GM12878 (cell line): Measurements from ENCODE around the gene RGS6. TPM values are rescaled to one million over a fixed set of nuclear protein-coding genes. Genes with fewer than 3 reads are reported as not detected.
A peak's percentile ranks its signal among the peaks of the same experiment; 100 is the strongest.
"Not testable (repeated sequence)": the region's sequence is repeated elsewhere in the genome, so short reads cannot be mapped to it uniquely, and the experiment has no call there.

Source experiments
- ATAC-seq: fragments of 200-7000 bp; cut with Tn5 transposase; 3 replicates; pipeline ENCODE4 v1.9.1; 2020; ENCODE audit warnings: mild to moderate bottlenecking, moderate library complexity
- BruUV-seq: library from RNA; stranded (reverse); fragments of 400-500 nt; replicated peaks from 2 replicates; lab custom pipeline; 2021; lab: Mats Ljungman, UMichigan
- CTCF ChIA-PET: fragments of 300-600 bp; sonication (Branson Sonifier 250); formaldehyde crosslinking; extraction: SDS; loops from one replicate; lab custom pipeline; 2021; ENCODE audit warnings: inconsistent platforms; lab: Yijun Ruan, JAX
- POLR2A ChIA-PET: fragments of 350-600 bp; formaldehyde crosslinking; extraction: SDS; loops from one replicate; lab custom pipeline; 2021; ENCODE audit warnings: inconsistent platforms; lab: Charles Lee
- RAD21 ChIA-PET: fragments of 300-600 bp; sonication (Branson Sonifier 250); formaldehyde crosslinking; loops from one replicate; lab custom pipeline; 2023; ENCODE audit warnings: antibody characterized with exemption; ENCODE audit not compliant: unreplicated experiment; lab: Charles Lee
- SMC1A ChIA-PET: fragments of 300-600 bp; sonication (Branson Sonifier 250); formaldehyde crosslinking; loops from one replicate; lab custom pipeline; 2023; ENCODE audit not compliant: unreplicated experiment, uncharacterized antibody; lab: Charles Lee
- DNase-seq: peaks from one replicate; pipeline ENCODE4 v3.0.0-alpha.2; 2011; ENCODE audit warnings: low read depth, low spot score
- FAIRE-seq: peaks from 3 replicates; lab custom pipeline; 2011; peaks lifted over from hg19 to GRCh38; lab: Jason Lieb, UNC
- H2AFZ ChIP-seq: 2 replicates; pipeline ENCODE4 v1.6.0; 2011; ENCODE audit warnings: low read depth, low read length, control low read depth; ENCODE audit not compliant: control insufficient read depth
- H3K27ac ChIP-seq: 2 replicates; pipeline ENCODE4 v1.5.1; 2011; ENCODE audit warnings: control low read depth; ENCODE audit not compliant: control insufficient read depth, insufficient read depth
- H3K27me3 ChIP-seq, 2 experiments: replicated peaks in 1 of 2; 2 replicates each; pipeline versions ENCODE4 v1.6.0 to v1.6.1; 2011; ENCODE audit warnings: low read length in 1 of 2; ENCODE audit not compliant: control insufficient read depth in 2 of 2, insufficient read depth in 2 of 2
- H3K36me3 ChIP-seq, 2 experiments: 2 replicates each; pipeline ENCODE4 v1.5.1; 2011; ENCODE audit warnings: low read length in 1 of 2; ENCODE audit not compliant: control insufficient read depth in 2 of 2, insufficient read depth in 2 of 2
- H3K4me1 ChIP-seq: 2 replicates; pipeline ENCODE4 v1.6.1; 2011; ENCODE audit warnings: mild to moderate bottlenecking, low read length, moderate library complexity, mixed read lengths; ENCODE audit not compliant: control insufficient read depth, insufficient read depth
- H3K4me2 ChIP-seq: 2 replicates; pipeline ENCODE4 v1.6.0; 2011; ENCODE audit warnings: control low read depth; ENCODE audit not compliant: control insufficient read depth, insufficient read depth
- H3K4me3 ChIP-seq: fragments of 200-600 bp; sonication (generic); 2 replicates; pipeline ENCODE4 v1.5.1; 2016
- H3K79me2 ChIP-seq: 2 replicates; pipeline ENCODE4 v1.6.0; 2011; ENCODE audit warnings: low read length; ENCODE audit not compliant: control insufficient read depth, insufficient read depth
- H3K9ac ChIP-seq: 2 replicates; pipeline ENCODE4 v1.8.0; 2011; ENCODE audit warnings: low read length, control low read depth, mixed read lengths; ENCODE audit not compliant: control insufficient read depth, insufficient read depth
- H3K9me3 ChIP-seq: replicated peaks from 3 replicates; pipeline ENCODE4 v1.5.1; 2011; ENCODE audit warnings: mild to moderate bottlenecking, low read length; ENCODE audit not compliant: control insufficient read depth, insufficient read depth
- H4K20me1 ChIP-seq: 2 replicates; pipeline ENCODE4 v1.6.0; 2011; ENCODE audit not compliant: control insufficient read depth, insufficient read depth
- HDAC6 ChIP-seq: fragments of 200-600 bp; sonication (generic); IDR thresholded peaks from one replicate; pipeline ENCODE4 v1.8.0; 2017; ENCODE audit warnings: antibody characterized with exemption; ENCODE audit not compliant: unreplicated experiment
- IRF4 ChIP-seq: IDR thresholded peaks from 2 replicates; pipeline ENCODE4 v1.6.1; 2011; ENCODE audit warnings: low read depth, low read length
- MTA2 ChIP-seq: fragments of 450-650 bp; IDR thresholded peaks from 2 replicates; pipeline ENCODE4 v1.6.1; 2016; ENCODE audit warnings: low read depth, mild to moderate bottlenecking, moderate library complexity
- NRF1 ChIP-seq: conservative IDR thresholded peaks from 2 replicates; pipeline ENCODE4 v1.6.1; 2011; ENCODE audit warnings: mild to moderate bottlenecking, low read depth, low read length, improper control_type of control experiment
- PML ChIP-seq: IDR thresholded peaks from 2 replicates; pipeline ENCODE4 v1.6.1; 2012; ENCODE audit warnings: low read length, inconsistent platforms
- RFX5 ChIP-seq: IDR thresholded peaks from 2 replicates; pipeline ENCODE4 v1.6.1; 2011; ENCODE audit warnings: low read depth, low read length, improper control_type of control experiment
- RUNX3 ChIP-seq: IDR thresholded peaks from 2 replicates; pipeline ENCODE4 v1.6.1; 2012; ENCODE audit warnings: low read length, inconsistent platforms
- TCF7 ChIP-seq: IDR thresholded peaks from 2 replicates; pipeline ENCODE4 v1.6.1; 2014; ENCODE audit warnings: antibody characterized with exemption, borderline replicate concordance
- ZBED1 ChIP-seq: IDR thresholded peaks from 2 replicates; pipeline ENCODE4 v1.6.1; 2016; ENCODE audit warnings: borderline replicate concordance
- ZZZ3 ChIP-seq: IDR thresholded peaks from 2 replicates; pipeline ENCODE4 v1.6.1; 2011; ENCODE audit warnings: low read depth; ENCODE audit not compliant: control insufficient read depth, insufficient read length
- WGBS: methylation state at CpG from one replicate; pipeline ENCODE4 v1.1.6; 2016; ENCODE audit warnings: low lambda C conversion rate; ENCODE audit not compliant: insufficient replicate concordance, insufficient coverage; ENCODE audit errors: missing lambda C conversion rate; 5-methylcytosine and 5-hydroxymethylcytosine counted together
- in situ Hi-C: fragments of 300-500 bp; cut with MboI; formaldehyde crosslinking; loops from 9 replicates; pipeline ENCODE4 v1.14.3; 2018; ENCODE audit warnings: mixed read lengths
- intact Hi-C: fragments of 100-400 bp; cut with micrococcal nuclease; formaldehyde crosslinking; loops from one replicate; pipeline ENCODE4 v1.14.2; 2022; ENCODE audit not compliant: unreplicated experiment
- polyA plus RNA-seq, 11 experiments: library from polyadenylated mRNA; depleted of rRNA in 4 of 11; unstranded in 6 of 11; stranded (reverse) in 5 of 11; fragments of >200 nt; fragmentation: Nextera tagmentation in 4 of 11; fragmentation: Illumina TruSeq in 1 of 11; extraction: Ambion mirVana in 4 of 11; extraction: Trizol in 1 of 11; gene quantifications; 1 replicate in 1 of 11; 2 replicates in 10 of 11; pipeline versions ENCODE4 v1.2.1 to v1.2.3, GENCODE V29; 2011 to 2016; ENCODE audit warnings: inconsistent platforms in 2 of 11, missing spikeins in 2 of 11, low read depth in 1 of 11
- total RNA-seq, 4 experiments: library from RNA; depleted of rRNA in 3 of 4; stranded (reverse); fragments of >200 nt in 3 of 4; fragmentation: Illumina TruSeq in 1 of 4; extraction: Trizol in 1 of 4; gene quantifications; 2 replicates each; pipeline versions ENCODE4 v1.2.1 to v1.2.3, GENCODE V29; 2013 to 2021
- TF ChIP-seq, protein P1 (sequence below): fragments of 450-650 bp; IDR thresholded peaks from 2 replicates; pipeline ENCODE4 v1.6.1; 2017; ENCODE audit warnings: mild to moderate bottlenecking, moderate library complexity

RGS6 gene
- total and polyA plus RNA-seq, 10 of the 15 experiments (the other 5 are each of a cell fraction or from before 2014, with no cell fraction given) = 3.9 to 18.1 (median 12.4) TPM

DNA sequence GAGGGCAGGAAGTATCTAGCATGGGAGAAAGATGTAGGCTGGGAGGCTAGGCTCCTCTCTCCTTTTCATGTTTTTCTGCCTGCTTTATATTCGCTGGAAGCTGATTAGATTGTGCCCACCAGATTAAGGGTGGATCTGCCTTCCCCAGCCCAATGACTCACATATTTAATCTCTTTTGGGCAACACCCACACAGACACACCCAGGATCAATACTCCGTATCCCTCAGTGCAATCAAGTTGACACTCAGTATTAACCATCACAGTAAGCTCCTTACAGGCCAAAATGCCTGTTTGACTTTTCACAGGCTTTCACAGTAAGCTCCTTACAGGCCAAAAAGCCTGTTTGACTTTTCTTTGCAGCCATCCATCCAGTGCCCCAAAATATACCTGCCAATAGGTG is 9.4 kb downstream of the RGS6 start:
- ChIA-PET SMC1A (interaction anchor here (0.9 to 3.0 kb wide), 4 partner anchors 8 to 20 kb away, joined by 3 to 25 read pairs (median 14); partner anchors contain the start of gene RGS6), RAD21 (interaction anchor here (1.0 to 2.3 kb wide), 2 partner anchors 8 to 18 kb away, joined by 3 to 37 read pairs; partner anchors contain the start of gene RGS6), CTCF (interaction anchor here (1.9 kb wide), 1 partner anchor 9 kb away, joined by 8 read pairs; the partner anchor contains the start of gene RGS6)
- FAIRE-seq, H3K36me3 ChIP-seq, H3K9me3 ChIP-seq, H3K9ac ChIP-seq, in situ Hi-C loops, H3K27me3 ChIP-seq, DNase-seq, H4K20me1 ChIP-seq, BruUV-seq, H2AFZ ChIP-seq, H3K79me2 ChIP-seq, intact Hi-C loops, POLR2A ChIA-PET, H3K4me3 ChIP-seq, ATAC-seq, H3K4me2 ChIP-seq: not testable (repeated sequence)
- peak overlapping the region; percentile 33; the same call in 1 of the 2 replicates for H3K27ac ChIP-seq
- peaks cover 14% of the 10 kb centered on the region for H3K4me1 ChIP-seq
- 50% methylated on average over 2 of the region's 2 CpGs for WGBS

DNA sequence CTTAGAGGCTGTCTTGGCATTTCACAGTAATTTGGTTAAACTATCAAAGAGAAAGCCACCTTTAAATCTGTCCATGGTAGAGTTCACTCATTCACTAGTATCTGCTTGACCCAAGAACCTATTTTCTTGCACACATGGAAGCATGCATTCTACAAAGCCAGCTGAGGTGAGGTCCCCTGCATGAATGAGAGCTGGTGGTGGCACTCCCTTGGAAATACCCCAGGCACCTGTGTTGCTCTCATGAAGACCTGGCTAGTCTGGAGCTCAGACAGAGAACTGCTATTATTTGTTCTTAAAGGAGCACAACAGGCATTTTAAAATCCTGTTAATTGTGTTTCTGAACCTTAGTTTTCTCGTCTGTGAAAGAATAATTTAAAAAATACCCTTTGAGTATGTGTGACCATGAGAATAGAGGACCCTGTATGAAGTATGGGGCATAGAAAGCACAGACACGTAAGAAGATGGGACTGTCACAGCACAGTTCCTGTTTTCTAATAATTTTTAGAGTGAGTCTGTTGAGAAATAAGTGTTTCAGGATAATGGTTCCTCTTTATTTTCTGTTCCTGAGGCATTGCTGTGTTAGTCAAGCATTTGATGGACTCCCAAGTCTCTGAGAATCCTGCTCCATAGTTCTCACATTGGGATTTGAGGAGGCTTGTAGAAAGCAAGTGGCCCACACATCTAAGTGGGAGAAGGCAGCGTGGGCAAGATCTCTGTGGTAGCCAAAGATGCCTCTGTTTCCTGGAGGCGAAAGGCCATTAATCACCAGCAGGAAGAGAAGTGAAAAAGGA is 10.9 kb downstream of the RGS6 start:
- WGBS = 0% methylated on average over 4 of the region's 4 CpGs
- intact Hi-C loops = no loop called here
- TF ChIP-seq RFX5 = no peak
- peak; percentile 67 for TF ChIP-seq RUNX3
- TF ChIP-seq, protein P1, sequence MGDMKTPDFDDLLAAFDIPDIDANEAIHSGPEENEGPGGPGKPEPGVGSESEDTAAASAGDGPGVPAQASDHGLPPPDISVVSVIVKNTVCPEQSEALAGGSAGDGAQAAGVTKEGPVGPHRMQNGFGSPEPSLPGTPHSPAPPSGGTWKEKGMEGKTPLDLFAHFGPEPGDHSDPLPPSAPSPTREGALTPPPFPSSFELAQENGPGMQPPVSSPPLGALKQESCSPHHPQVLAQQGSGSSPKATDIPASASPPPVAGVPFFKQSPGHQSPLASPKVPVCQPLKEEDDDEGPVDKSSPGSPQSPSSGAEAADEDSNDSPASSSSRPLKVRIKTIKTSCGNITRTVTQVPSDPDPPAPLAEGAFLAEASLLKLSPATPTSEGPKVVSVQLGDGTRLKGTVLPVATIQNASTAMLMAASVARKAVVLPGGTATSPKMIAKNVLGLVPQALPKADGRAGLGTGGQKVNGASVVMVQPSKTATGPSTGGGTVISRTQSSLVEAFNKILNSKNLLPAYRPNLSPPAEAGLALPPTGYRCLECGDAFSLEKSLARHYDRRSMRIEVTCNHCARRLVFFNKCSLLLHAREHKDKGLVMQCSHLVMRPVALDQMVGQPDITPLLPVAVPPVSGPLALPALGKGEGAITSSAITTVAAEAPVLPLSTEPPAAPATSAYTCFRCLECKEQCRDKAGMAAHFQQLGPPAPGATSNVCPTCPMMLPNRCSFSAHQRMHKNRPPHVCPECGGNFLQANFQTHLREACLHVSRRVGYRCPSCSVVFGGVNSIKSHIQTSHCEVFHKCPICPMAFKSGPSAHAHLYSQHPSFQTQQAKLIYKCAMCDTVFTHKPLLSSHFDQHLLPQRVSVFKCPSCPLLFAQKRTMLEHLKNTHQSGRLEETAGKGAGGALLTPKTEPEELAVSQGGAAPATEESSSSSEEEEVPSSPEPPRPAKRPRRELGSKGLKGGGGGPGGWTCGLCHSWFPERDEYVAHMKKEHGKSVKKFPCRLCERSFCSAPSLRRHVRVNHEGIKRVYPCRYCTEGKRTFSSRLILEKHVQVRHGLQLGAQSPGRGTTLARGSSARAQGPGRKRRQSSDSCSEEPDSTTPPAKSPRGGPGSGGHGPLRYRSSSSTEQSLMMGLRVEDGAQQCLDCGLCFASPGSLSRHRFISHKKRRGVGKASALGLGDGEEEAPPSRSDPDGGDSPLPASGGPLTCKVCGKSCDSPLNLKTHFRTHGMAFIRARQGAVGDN = peak; percentile 23; the same call in 1 of the 2 replicates
- peak; percentile 29; the same call in 1 of the 2 replicates for TF ChIP-seq IRF4
- TF ChIP-seq ZBED1 = no peak
- TF ChIP-seq PML = no peak
- TF ChIP-seq MTA2 = peak; percentile 84
- no peak for TF ChIP-seq TCF7
- no peak for TF ChIP-seq ZZZ3
- no peak for TF ChIP-seq NRF1
- TF ChIP-seq HDAC6 = no peak

More for the DNA sequence above, 10.9 kb downstream of the RGS6 start:
- H3K4me2 ChIP-seq = peak overlapping the region; percentile 63
- H3K9me3 ChIP-seq = peaks cover 2% of the 10 kb centered on the region; the same call in 2 of the 3 replicates
- ATAC-seq (peak; percentile 88), FAIRE-seq (peak; percentile 7), DNase-seq (peak; percentile 53)
- H3K9ac ChIP-seq = peak overlapping the region; percentile 9
- H3K36me3 ChIP-seq = no peaks in the 10 kb centered on the region
- in situ Hi-C loops = no loop called here
- RAD21 ChIA-PET = interaction anchor here (0.8 to 2.3 kb wide), 12 partner anchors 10 to 117 kb away, joined by 3 to 37 read pairs (median 4); partner anchors contain the start of gene RGS6
- H3K79me2 ChIP-seq = peaks cover 1% of the 10 kb centered on the region; the same call in 1 of the 2 replicates
- H3K27me3 ChIP-seq = no peaks in the 10 kb centered on the region
- CTCF ChIA-PET = interaction anchor here (0.6 to 1.9 kb wide), 7 partner anchors 8 to 350 kb away, joined by 3 to 8 read pairs (median 4); partner anchors contain the start of gene RGS6
- H3K4me1 ChIP-seq = peaks cover 14% of the 10 kb centered on the region
- H2AFZ ChIP-seq = peak overlapping the region; percentile 59
- H3K27ac ChIP-seq = peak overlapping the region; percentile 69
- H3K4me3 ChIP-seq = no peak overlapping the region; the same call in 1 of the 2 replicates
- BruUV-seq = no TSS peak
- no peaks in the 10 kb centered on the region for H4K20me1 ChIP-seq
- POLR2A ChIA-PET = interaction anchor here (0.5 to 1.5 kb wide), 5 partner anchors 13 to 258 kb away, joined by 3 to 9 read pairs (median 5); no protein-coding TSS in a partner anchor
- SMC1A ChIA-PET = interaction anchor here (0.7 to 3.0 kb wide), 18 partner anchors 9 to 568 kb away, joined by 3 to 25 read pairs (median 4); partner anchors contain the start of gene RGS6
